ENCODE data around the gene GBP4. TPM values are rescaled to one million over a fixed set of nuclear protein-coding genes. Genes with fewer than 3 reads are reported as not detected.
"Not testable (repeated sequence)": the region's sequence is repeated elsewhere in the genome, so short reads cannot be mapped to it uniquely, and the experiment has no call there.

The GBP4 gene
- total RNA-seq (9.6 TPM), polyA plus RNA-seq (10.1 TPM)

GRCh38 chr1:89198491-89199072 is at the start of gene GBP4:
Gene GBP4 (minus strand): TSS chr1:89198942. CDS start chr1:89198834, 108 bp downstream.
- Histone ChIP-seq H3K27ac (ENCODE audit: low read depth) (peak within 1 kb of the TSS; percentile 70), H3K4me3 (ENCODE audit: low read depth, low read length) (peak within 1 kb of the TSS; percentile 60), H3K4me1 (ENCODE audit: insufficient read depth) (no peaks in the 10 kb centered on the region), H3K36me3 (ENCODE audit: insufficient read depth) (no peaks in the 10 kb centered on the region)
- DNase-seq (ENCODE audit: extremely low spot score) = peak; percentile 11
- WGBS = 6% methylated on average over 21 of the region's 21 CpGs

GRCh38 chr1:89243046-89243445 is 44.3 kb upstream of the GBP4 start:
- H3K4me1 ChIP-seq (ENCODE audit: insufficient read depth) = no peaks in the 10 kb centered on the region
- no peak overlapping the region for H3K4me3 ChIP-seq (ENCODE audit: low read depth, low read length)
- 91% methylated on average over 3 of the region's 3 CpGs for WGBS

GRCh38 chr1:89221341-89221740 is 22.6 kb upstream of the GBP4 start:
- 29% methylated on average over 1 of the region's 1 CpG for WGBS
- no peaks in the 10 kb centered on the region for H3K36me3 ChIP-seq (ENCODE audit: insufficient read depth)
- H3K4me1 ChIP-seq (ENCODE audit: insufficient read depth) = no peaks in the 10 kb centered on the region
- no peak for DNase-seq (ENCODE audit: extremely low spot score)
- no peak overlapping the region for H3K4me3 ChIP-seq (ENCODE audit: low read depth, low read length)
- no peak overlapping the region for H3K27ac ChIP-seq (ENCODE audit: low read depth)

More at GRCh38 chr1:89243046-89243445, 44.3 kb upstream of the GBP4 start:
- DNase-seq (ENCODE audit: extremely low spot score) = no peak
- Histone ChIP-seq H3K27ac (ENCODE audit: low read depth) (no peak overlapping the region), H3K36me3 (ENCODE audit: insufficient read depth) (no peaks in the 10 kb centered on the region)

- not testable (repeated sequence) for H3K36me3 ChIP-seq (ENCODE audit: insufficient read depth); H3K27ac ChIP-seq (ENCODE audit: low read depth); DNase-seq (ENCODE audit: extremely low spot score); H3K4me3 ChIP-seq (ENCODE audit: low read depth, low read length); H3K4me1 ChIP-seq (ENCODE audit: insufficient read depth)
These were observed 21.1 kb upstream of the GBP4 start for GRCh38 chr1:89219851-89220250.

- DNase-seq (ENCODE audit: extremely low spot score); H3K4me3 ChIP-seq (ENCODE audit: low read depth, low read length); H3K4me1 ChIP-seq (ENCODE audit: insufficient read depth); H3K27ac ChIP-seq (ENCODE audit: low read depth); H3K36me3 ChIP-seq (ENCODE audit: insufficient read depth): not testable (repeated sequence)
- 92% methylated on average over 3 of the region's 3 CpGs for WGBS
These were observed 20.2 kb upstream of the GBP4 start for GRCh38 chr1:89218941-89219340.

GRCh38 chr1:89213347-89213746 is 14.6 kb upstream of the GBP4 start:
- Histone ChIP-seq H3K4me3 (ENCODE audit: low read depth, low read length) (no peak overlapping the region), H3K36me3 (ENCODE audit: insufficient read depth) (no peaks in the 10 kb centered on the region), H3K27ac (ENCODE audit: low read depth) (no peak overlapping the region), H3K4me1 (ENCODE audit: insufficient read depth) (no peaks in the 10 kb centered on the region)
- 63% methylated on average over 1 of the region's 1 CpG for WGBS
- DNase-seq (ENCODE audit: extremely low spot score) = no peak

GRCh38 chr1:89211035-89211634 is 12.4 kb upstream of the GBP4 start:
- H3K4me1 ChIP-seq (ENCODE audit: insufficient read depth) = no peaks in the 10 kb centered on the region
- no peak overlapping the region for H3K27ac ChIP-seq (ENCODE audit: low read depth)
- H3K4me3 ChIP-seq (ENCODE audit: low read depth, low read length) = no peak overlapping the region
- WGBS = 97% methylated on average over 1 of the region's 1 CpG
- H3K36me3 ChIP-seq (ENCODE audit: insufficient read depth) = no peaks in the 10 kb centered on the region
- DNase-seq (ENCODE audit: extremely low spot score) = no peak

GRCh38 chr1:89206373-89206772 is 7.6 kb upstream of the GBP4 start:
- Histone ChIP-seq H3K27ac (ENCODE audit: low read depth) (no peak overlapping the region), H3K36me3 (ENCODE audit: insufficient read depth) (no peaks in the 10 kb centered on the region), H3K4me1 (ENCODE audit: insufficient read depth) (no peaks in the 10 kb centered on the region), H3K4me3 (ENCODE audit: low read depth, low read length) (no peak overlapping the region)
- no peak for DNase-seq (ENCODE audit: extremely low spot score)
- 89% methylated on average over 3 of the region's 3 CpGs for WGBS

- WGBS = 93% methylated on average over 1 of the region's 1 CpG
- no peak for DNase-seq (ENCODE audit: extremely low spot score)
- H3K36me3 ChIP-seq (ENCODE audit: insufficient read depth) = no peaks in the 10 kb centered on the region
- no peak overlapping the region for H3K4me3 ChIP-seq (ENCODE audit: low read depth, low read length)
- no peak overlapping the region for H3K27ac ChIP-seq (ENCODE audit: low read depth)
- H3K4me1 ChIP-seq (ENCODE audit: insufficient read depth) = no peaks in the 10 kb centered on the region
These were observed 4.4 kb upstream of the GBP4 start for GRCh38 chr1:89203166-89203565.

GRCh38 chr1:89201106-89201794 is 2.5 kb upstream of the GBP4 start:
- WGBS = 68% methylated on average over 4 of the region's 4 CpGs
- DNase-seq (ENCODE audit: extremely low spot score) = no peak
- H3K36me3 ChIP-seq (ENCODE audit: insufficient read depth) = no peaks in the 10 kb centered on the region
- peak overlapping the region; percentile 29 for H3K27ac ChIP-seq (ENCODE audit: low read depth)
- H3K4me3 ChIP-seq (ENCODE audit: low read depth, low read length) = no peak overlapping the region
- H3K4me1 ChIP-seq (ENCODE audit: insufficient read depth) = no peaks in the 10 kb centered on the region

- no peaks in the 10 kb centered on the region for H3K36me3 ChIP-seq (ENCODE audit: insufficient read depth)
- DNase-seq (ENCODE audit: extremely low spot score) = no peak
- 15% methylated on average over 2 of the region's 2 CpGs for WGBS
- no peaks in the 10 kb centered on the region for H3K4me1 ChIP-seq (ENCODE audit: insufficient read depth)
- no peak overlapping the region for H3K27ac ChIP-seq (ENCODE audit: low read depth)
- no peak overlapping the region for H3K4me3 ChIP-seq (ENCODE audit: low read depth, low read length)
These were observed 1.9 kb upstream of the GBP4 start for GRCh38 chr1:89200663-89201062.

GRCh38 chr1:89199525-89200031 is 836 bp upstream of the GBP4 start:
- Histone ChIP-seq H3K4me1 (ENCODE audit: insufficient read depth) (no peaks in the 10 kb centered on the region), H3K27ac (ENCODE audit: low read depth) (no peak overlapping the region), H3K36me3 (ENCODE audit: insufficient read depth) (no peaks in the 10 kb centered on the region), H3K4me3 (ENCODE audit: low read depth, low read length) (peak overlapping the region; percentile 60)
- DNase-seq (ENCODE audit: extremely low spot score) = no peak
- 74% methylated on average over 1 of the region's 1 CpG for WGBS

- Histone ChIP-seq H3K4me1 (ENCODE audit: insufficient read depth) (no peaks in the 10 kb centered on the region), H3K27ac (ENCODE audit: low read depth) (peak overlapping the region; percentile 47), H3K36me3 (ENCODE audit: insufficient read depth) (no peaks in the 10 kb centered on the region), H3K4me3 (ENCODE audit: low read depth, low read length) (peak overlapping the region; percentile 60)
- no peak for DNase-seq (ENCODE audit: extremely low spot score)
- 7% methylated on average over 8 of the region's 8 CpGs for WGBS
These were observed 661 bp downstream of the GBP4 start for GRCh38 chr1:89198081-89198480.

GRCh38 chr1:89195476-89195875 is 3.3 kb downstream of the GBP4 start:
- peaks cover 3% of the 10 kb centered on the region for H3K36me3 ChIP-seq (ENCODE audit: insufficient read depth)
- H3K4me3 ChIP-seq (ENCODE audit: low read depth, low read length) = no peak overlapping the region
- no peak overlapping the region for H3K27ac ChIP-seq (ENCODE audit: low read depth)
- H3K4me1 ChIP-seq (ENCODE audit: insufficient read depth) = no peaks in the 10 kb centered on the region
- 86% methylated on average over 3 of the region's 3 CpGs for WGBS
- no peak for DNase-seq (ENCODE audit: extremely low spot score)

All from urinary bladder (tissue), 4 donors.